ENCODE data around the gene CUEDC1. TPM values are rescaled to one million over a fixed set of nuclear protein-coding genes. Genes with fewer than 3 reads are reported as not detected.

Gene CUEDC1
- total RNA-seq, 1 experiment from 2014 or later, result 61.4 TPM

DNA sequence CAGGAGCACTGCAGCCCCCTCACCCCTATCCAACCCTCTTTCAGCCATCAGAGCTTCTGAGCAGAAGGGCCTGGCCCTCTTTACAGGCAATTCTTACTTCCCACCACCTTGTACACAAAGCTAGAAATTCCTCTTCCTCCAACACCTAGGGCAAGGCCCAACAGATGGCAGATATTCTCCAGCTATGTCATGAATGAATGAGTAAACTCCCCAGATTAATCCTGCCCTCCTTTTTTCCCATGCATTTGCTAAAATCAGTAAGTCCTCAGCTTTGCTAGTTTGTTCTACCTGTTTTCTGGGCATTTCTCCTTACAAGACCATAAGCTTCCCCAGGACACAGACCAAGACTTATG, 85.0 kb downstream of the CUEDC1 start:
- Histone ChIP-seq H3K4me1 (replicated peaks; ENCODE audit: insufficient read depth) (peaks cover 24% of the 10 kb centered on the region), H3K4me2 (no peak overlapping the region; the same call in 1 of the 2 replicates)

DNA sequence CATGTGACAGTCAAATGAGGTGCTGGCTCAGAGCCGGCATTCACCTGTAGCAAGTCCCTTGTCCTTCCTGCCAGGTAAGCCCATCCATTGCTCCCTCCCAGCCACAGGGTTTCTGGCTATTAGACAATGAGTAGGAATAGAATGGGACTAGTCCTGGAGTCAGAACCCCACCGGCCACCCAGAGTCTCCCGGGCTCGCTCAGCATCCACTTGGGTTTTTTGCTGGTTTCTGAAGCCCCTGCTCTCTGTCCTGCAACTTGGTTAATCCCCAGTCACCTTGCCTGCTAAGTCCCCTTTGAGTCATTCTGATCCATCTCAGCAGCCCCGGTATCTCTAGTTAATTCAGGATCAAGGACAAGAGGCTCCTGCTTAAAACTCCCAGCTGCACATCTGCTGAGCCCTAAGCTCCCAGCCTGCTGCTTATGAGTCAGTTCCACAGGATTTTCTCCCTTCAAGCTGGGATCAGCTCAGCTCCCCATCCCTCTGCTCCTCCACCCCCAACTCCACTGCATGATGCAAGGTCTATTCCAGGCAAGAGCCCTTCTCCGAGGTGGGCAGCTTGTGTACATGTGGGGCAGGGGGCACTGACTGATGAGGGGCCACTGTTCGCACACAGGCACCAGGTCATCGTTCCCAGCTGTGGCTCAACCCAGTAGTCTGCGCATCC, 85.5 kb downstream of the CUEDC1 start:
- H3K27ac ChIP-seq, result no peak overlapping the region
- POLR2A ChIA-PET (ENCODE audit: unreplicated experiment), result no interaction called here

More for the DNA sequence above, 85.0 kb downstream of the CUEDC1 start:
- H3K79me2 ChIP-seq (ENCODE audit: low read depth), result no peaks in the 10 kb centered on the region
- no peak overlapping the region for H2AFZ ChIP-seq
- H3K36me3 ChIP-seq (ENCODE audit: low read depth), result no peaks in the 10 kb centered on the region
- DNase-seq, result no peak
- no peak overlapping the region for H3K4me3 ChIP-seq
- no peaks in the 10 kb centered on the region for H3K27me3 ChIP-seq (ENCODE audit: insufficient read depth, low read depth)
- no peaks in the 10 kb centered on the region for H3K9me2 ChIP-seq (ENCODE audit: insufficient read depth)
- intact Hi-C loops (cut with micrococcal nuclease; ENCODE audit: unreplicated experiment), result no loop called here
- H3F3A ChIP-seq (ENCODE audit: insufficient read depth, low read depth), result peaks cover 5% of the 10 kb centered on the region; the same call in 1 of the 2 replicates
- no TSS peak for BruUV-seq (replicated peaks)
- ChIA-PET POLR2A (ENCODE audit: unreplicated experiment) (no interaction called here), CTCF (no interaction called here)
- no peaks in the 10 kb centered on the region for H4K20me1 ChIP-seq (ENCODE audit: insufficient read depth)
- H3K27ac ChIP-seq, result no peak overlapping the region
- H3K9me3 ChIP-seq (ENCODE audit: insufficient read depth, low read depth), result no peaks in the 10 kb centered on the region
- TF ChIP-seq, protein P1, sequence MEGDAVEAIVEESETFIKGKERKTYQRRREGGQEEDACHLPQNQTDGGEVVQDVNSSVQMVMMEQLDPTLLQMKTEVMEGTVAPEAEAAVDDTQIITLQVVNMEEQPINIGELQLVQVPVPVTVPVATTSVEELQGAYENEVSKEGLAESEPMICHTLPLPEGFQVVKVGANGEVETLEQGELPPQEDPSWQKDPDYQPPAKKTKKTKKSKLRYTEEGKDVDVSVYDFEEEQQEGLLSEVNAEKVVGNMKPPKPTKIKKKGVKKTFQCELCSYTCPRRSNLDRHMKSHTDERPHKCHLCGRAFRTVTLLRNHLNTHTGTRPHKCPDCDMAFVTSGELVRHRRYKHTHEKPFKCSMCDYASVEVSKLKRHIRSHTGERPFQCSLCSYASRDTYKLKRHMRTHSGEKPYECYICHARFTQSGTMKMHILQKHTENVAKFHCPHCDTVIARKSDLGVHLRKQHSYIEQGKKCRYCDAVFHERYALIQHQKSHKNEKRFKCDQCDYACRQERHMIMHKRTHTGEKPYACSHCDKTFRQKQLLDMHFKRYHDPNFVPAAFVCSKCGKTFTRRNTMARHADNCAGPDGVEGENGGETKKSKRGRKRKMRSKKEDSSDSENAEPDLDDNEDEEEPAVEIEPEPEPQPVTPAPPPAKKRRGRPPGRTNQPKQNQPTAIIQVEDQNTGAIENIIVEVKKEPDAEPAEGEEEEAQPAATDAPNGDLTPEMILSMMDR (conservative IDR thresholded peaks at IDR 0.05), result no peak
- TF ChIP-seq EZH2 (IDR thresholded peaks at IDR 0.05; ENCODE audit: low read depth), result no peak

DNA sequence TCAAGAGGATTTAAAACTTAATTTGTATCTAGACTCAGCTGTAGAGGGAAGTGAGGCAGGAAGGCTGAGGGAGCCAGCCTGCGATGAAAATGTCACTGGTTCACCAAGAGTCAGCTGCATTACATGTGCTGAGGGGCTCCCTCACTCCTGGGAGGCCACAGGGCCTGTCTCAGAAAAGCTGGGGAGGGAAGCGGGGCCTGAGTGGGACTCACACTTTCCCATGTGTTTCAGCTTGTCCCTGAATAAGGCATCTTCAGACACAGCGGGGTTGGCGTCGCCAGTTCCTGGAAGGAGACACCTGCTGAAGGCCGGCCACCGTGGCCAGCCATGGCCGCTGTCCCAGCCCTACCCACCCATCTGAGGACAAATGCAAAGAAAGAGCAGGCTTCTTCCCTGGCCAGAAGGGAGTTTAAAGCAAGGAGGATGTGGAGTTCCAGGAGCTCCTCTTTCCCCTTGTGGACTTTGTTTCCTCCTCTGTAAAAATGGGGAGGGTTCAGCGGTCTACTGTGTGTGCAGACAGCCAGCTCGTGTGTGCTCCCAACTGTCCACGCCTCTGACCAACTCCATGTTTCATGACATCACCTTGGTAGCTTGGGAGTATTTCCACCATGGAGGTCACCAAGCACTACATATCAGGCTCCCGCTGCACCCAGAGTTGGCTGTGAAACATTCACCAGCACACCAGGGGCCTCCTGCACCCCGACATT, 86.1 kb downstream of the CUEDC1 start:
- no peaks in the 10 kb centered on the region for H3K9me3 ChIP-seq (ENCODE audit: insufficient read depth, low read depth)
- H3K9me2 ChIP-seq (ENCODE audit: insufficient read depth), result no peaks in the 10 kb centered on the region
- BruUV-seq (replicated peaks), result no TSS peak
- H3K79me2 ChIP-seq (ENCODE audit: low read depth), result no peaks in the 10 kb centered on the region
- H3K4me1 ChIP-seq (replicated peaks; ENCODE audit: insufficient read depth), result peaks cover 17% of the 10 kb centered on the region
- no peak overlapping the region for H2AFZ ChIP-seq
- H3K4me3 ChIP-seq, result no peak overlapping the region
- H3K4me2 ChIP-seq, result no peak overlapping the region
- H4K20me1 ChIP-seq (ENCODE audit: insufficient read depth), result no peaks in the 10 kb centered on the region
- no peak for DNase-seq
- no peaks in the 10 kb centered on the region for H3K36me3 ChIP-seq (ENCODE audit: low read depth)
- no peak for TF ChIP-seq EZH2 (IDR thresholded peaks at IDR 0.05; ENCODE audit: low read depth)
- TF ChIP-seq, protein P1 (conservative IDR thresholded peaks at IDR 0.05), result no peak
- intact Hi-C loops (cut with micrococcal nuclease; ENCODE audit: unreplicated experiment), result no loop called here
- no peaks in the 10 kb centered on the region for H3K27me3 ChIP-seq (ENCODE audit: insufficient read depth, low read depth)
- H3F3A ChIP-seq (ENCODE audit: insufficient read depth, low read depth), result peaks cover 5% of the 10 kb centered on the region; the same call in 1 of the 2 replicates
- POLR2A ChIA-PET (ENCODE audit: unreplicated experiment), result interaction anchor here (0.7 kb wide), 1 partner anchor 138 kb away, joined by 5 read pairs; the partner anchor contains the start of gene SRSF1
- CTCF ChIA-PET, result interaction anchor here (0.6 kb wide), 1 partner anchor 119 kb away, joined by 6 read pairs; the partner anchor contains the start of gene VEZF1
- H3K27ac ChIP-seq, result no peak overlapping the region

More for the DNA sequence above, 85.5 kb downstream of the CUEDC1 start:
- H3K4me3 ChIP-seq, result no peak overlapping the region
- H3K27me3 ChIP-seq (ENCODE audit: insufficient read depth, low read depth), result no peaks in the 10 kb centered on the region
- DNase-seq, result no peak
- no peaks in the 10 kb centered on the region for H3K9me2 ChIP-seq (ENCODE audit: insufficient read depth)
- intact Hi-C loops (cut with micrococcal nuclease; ENCODE audit: unreplicated experiment), result no loop called here
- H3K4me1 ChIP-seq (replicated peaks; ENCODE audit: insufficient read depth), result peaks cover 19% of the 10 kb centered on the region
- H2AFZ ChIP-seq, result no peak overlapping the region
- no peaks in the 10 kb centered on the region for H4K20me1 ChIP-seq (ENCODE audit: insufficient read depth)
- BruUV-seq (replicated peaks), result no TSS peak
- peaks cover 5% of the 10 kb centered on the region; the same call in 1 of the 2 replicates for H3F3A ChIP-seq (ENCODE audit: insufficient read depth, low read depth)
- H3K9me3 ChIP-seq (ENCODE audit: insufficient read depth, low read depth), result no peaks in the 10 kb centered on the region
- TF ChIP-seq, protein P1 (conservative IDR thresholded peaks at IDR 0.05), result no peak
- TF ChIP-seq EZH2 (IDR thresholded peaks at IDR 0.05; ENCODE audit: low read depth), result no peak
- CTCF ChIA-PET, result no interaction called here
- no peaks in the 10 kb centered on the region for H3K79me2 ChIP-seq (ENCODE audit: low read depth)
- no peak overlapping the region; the same call in 1 of the 2 replicates for H3K4me2 ChIP-seq
- no peaks in the 10 kb centered on the region for H3K36me3 ChIP-seq (ENCODE audit: low read depth)

Measured in PC-9 (cell line).